Right lobe of liver (tissue), 4 donors: ENCODE data around the gene TNFRSF14.

Experiments used
- CTCF ChIP-seq, 4 donors: fragments of 200-600 bp in 3 of 4; fragments of 450-650 bp in 1 of 4; IDR thresholded peaks; one replicate each; pipeline versions ENCODE4 v1.5.1 to v1.8.0; 2016 to 2022; ENCODE audit warnings: antibody characterized with exemption in 4 of 4, mild to moderate bottlenecking in 2 of 4
- POLR2A ChIP-seq: fragments of 450-650 bp; IDR thresholded peaks from one replicate; pipeline ENCODE4 v1.6.1; 2017; ENCODE audit warnings: antibody characterized with exemption, mild to moderate bottlenecking
- donor health status: DM: no; HTN: no; CAD: no.
- donor health status: DM: no; HTN: no; CAD: no.
- donor health status: DM: no; HTN: yes; CAD: no.

GRCh38 chr1:2595812-2596529, 39.8 kb downstream of the TNFRSF14 start:
- TF ChIP-seq POLR2A (no peak), CTCF (IDR thresholded peaks at IDR 0.05) (no peak)
